HG02840 (cell line): ENCODE measurements around the gene PLIN5.

Experiments used
- ATAC-seq: cut with Tn5 transposase; IDR thresholded peaks from one replicate; pipeline ENCODE4 v1.9.1; 2021; ENCODE audit warnings: mild to moderate bottlenecking, moderate library complexity, moderate number of reproducible peaks; ENCODE audit not compliant: unreplicated experiment, low FRiP score

The PLIN5 gene

DNA sequence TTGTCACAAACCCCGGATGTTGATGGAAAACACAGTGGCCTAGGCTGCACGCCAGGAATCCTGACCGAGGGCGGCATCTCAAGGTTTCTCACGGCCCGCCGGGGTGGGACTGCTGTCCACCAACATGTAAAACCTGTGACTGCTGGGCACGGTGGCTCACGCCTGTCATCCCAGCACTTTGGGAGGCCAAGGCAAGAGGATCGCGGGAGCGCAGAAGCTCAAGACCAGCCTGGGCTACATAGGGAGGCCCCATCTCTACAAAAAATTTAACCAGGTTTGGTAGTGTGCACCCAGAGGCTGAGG is 27.9 kb downstream of the PLIN5 start:
- no peak for ATAC-seq

DNA sequence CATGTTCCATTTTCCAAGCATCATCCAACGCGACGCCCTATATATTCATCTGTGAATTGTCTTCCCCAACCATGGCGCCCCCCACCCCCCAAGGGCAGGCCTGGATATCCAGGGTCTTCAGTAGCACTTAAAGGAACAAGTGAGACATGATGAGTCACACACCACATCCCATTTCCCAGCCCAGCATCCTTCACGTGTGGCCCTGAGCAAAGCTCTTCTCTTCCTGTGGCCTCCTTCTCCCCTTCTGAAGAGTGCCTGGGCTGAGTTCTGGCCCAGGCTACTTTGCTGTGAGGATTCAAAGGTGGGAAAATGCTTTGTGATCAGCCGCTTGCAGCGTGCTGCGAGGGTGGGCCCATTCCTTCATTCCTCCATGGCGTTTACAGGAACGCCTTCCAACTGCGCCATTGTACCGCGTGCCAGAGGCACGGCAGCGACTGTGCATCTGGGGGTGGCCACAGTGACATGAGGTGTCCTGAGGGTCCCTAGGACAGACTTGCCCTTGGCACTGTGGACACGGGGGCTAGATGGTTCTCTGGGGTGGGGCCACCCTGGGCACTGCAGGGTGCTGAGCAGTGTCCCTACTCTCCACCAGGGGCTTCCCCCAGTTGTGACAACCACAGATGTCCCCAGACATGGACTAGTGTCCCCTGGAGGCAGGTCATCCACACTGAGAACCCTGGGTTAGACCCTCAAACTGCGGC is 28.4 kb downstream of the PLIN5 start:
- no peak for ATAC-seq

DNA sequence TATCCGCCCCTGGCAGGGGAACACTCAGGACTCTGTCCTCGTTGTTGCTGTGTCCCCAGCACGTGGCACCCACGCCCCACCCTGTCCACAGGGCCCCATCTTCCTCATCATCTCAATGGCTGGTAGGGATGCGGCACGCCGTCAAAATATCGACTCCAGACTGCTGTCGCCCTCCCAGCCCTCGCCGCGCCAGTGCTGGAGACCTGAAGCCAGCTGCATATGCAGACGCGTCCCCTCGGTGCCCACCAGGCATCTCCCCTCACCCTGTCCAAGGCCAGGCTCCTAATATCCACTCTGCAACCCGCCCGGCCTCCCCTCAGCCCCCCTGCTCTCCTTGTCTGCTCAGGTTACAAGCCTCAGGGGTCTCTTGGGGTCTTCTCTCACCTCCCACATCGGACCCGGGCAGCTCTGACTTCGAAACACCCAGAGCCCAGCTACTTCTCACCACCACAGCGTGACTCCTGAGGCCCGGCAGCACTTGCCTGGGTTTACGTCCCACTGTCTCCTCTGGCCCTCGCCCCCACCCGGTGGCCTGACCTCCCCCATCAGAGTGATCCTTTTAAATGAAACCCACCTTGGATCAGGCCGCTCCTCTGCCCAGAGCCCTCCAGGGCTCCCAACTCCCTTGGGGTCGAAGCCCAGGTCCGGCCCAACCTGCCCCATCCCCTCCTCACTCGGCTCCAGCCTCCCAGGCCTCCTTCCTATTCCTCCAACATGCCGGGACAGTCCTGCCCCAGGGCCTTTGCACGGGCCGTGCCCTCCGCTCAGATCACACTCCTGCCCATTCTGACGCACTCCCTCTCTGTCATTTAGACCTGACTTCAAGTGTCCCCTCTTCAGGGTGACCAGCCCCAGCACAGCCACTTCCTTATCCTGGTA is 29.2 kb downstream of the PLIN5 start:
- ATAC-seq, result no peak

DNA sequence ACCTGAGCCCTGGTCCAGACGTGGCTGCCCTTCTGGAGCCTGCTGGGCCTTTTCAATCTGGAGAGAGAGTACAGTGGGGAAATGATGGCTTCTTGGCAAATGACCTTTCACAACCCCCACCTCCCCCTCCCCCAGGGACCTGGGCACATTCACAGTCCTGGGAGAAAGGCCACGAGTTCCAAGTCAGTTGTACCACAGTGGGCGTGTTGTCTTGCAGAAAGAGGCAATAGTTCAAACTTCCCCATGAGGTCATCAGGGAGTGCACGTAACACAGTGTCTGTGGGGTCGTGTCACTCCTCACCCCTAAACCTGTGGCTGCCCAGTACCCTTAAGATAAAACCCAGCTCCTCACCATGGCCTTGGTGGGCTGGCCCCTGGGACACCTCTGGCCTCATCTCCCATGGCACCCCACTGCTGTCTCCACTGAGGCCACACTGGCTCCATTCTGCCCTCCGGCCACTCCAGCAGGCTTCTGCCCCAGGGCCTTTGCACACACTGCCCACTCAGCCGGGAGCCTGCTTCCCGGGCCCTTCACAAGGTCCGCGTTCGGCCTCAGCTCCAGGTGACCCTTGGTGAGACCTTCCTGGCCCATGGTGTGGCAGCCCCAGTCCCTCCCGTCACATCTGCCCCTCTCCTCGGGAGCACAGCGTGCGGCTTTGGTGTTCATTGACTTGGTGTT is 30.0 kb downstream of the PLIN5 start:
- no peak for ATAC-seq

DNA sequence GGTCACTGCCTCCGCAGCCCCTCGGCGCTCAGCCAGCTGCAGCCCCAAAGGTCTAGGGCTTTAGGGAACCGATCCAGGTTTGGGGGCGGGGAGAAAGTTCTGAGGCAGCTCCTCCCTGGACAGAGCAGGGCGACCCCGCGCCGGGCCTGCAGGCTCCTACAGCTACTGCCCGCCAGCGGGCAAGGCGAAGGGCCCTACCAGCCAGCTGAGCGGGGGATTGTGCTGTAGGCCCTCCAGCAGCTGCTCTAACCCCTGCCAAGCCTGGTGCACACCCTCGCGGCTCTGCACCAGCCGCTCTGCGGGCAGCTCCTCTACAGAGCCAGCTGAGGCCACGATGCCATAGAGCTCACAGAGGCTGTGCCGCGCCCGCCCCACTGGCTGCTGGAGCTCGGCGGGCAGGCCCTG is 30.7 kb downstream of the PLIN5 start:
- ATAC-seq, result no peak

DNA sequence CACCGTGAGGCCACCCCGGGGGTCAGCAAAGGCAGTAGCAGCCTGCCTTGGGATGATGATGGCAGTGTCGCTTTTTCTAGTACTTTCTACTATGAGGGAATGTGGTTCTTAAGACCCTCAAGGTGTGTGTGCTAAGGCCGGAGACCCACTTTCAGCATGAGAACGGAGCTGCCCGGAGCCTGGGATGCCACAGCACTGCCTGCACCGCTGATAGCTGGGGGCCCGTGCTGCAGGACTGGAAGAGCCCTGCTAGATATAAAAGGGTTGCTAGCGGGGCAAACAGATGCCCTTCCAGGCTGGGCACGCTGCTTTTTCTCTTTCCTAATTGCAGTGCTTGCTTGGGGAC is 31.2 kb downstream of the PLIN5 start:
- ATAC-seq, result no peak

DNA sequence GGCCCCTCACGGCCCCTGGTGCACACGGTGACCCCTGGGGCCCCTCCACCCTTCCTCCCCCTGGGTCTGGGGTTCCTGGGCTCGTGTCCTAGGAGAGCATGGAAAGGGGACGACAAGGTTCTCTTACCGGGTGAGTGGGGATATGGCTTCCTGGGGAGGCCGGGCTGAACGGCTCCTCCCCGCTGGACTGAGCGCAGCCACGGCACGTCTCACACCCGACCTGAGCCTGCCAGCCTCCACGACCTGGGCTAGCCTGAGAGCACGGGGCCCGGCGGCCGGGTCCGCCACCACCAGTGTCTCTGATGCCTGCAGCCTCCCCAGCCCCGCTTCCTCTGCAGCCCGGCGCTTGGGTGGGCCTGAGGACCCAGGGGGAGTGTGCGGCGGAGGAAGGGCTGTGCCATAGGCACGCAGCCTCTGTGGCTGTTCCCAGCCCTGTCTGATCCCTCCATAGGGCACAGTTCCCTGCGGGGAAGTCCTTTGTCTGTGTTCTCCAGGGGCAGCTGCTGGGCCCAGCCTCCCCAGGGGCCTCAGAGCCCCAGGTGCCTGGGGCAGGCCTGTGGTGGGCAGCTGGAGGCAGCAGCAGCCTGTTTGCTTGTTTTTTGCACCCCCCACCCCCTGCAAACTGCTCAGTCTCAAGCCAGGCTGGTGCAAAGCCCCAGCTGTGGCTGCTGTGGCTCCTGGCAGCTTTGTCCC is 31.7 kb downstream of the PLIN5 start:
- no peak for ATAC-seq

DNA sequence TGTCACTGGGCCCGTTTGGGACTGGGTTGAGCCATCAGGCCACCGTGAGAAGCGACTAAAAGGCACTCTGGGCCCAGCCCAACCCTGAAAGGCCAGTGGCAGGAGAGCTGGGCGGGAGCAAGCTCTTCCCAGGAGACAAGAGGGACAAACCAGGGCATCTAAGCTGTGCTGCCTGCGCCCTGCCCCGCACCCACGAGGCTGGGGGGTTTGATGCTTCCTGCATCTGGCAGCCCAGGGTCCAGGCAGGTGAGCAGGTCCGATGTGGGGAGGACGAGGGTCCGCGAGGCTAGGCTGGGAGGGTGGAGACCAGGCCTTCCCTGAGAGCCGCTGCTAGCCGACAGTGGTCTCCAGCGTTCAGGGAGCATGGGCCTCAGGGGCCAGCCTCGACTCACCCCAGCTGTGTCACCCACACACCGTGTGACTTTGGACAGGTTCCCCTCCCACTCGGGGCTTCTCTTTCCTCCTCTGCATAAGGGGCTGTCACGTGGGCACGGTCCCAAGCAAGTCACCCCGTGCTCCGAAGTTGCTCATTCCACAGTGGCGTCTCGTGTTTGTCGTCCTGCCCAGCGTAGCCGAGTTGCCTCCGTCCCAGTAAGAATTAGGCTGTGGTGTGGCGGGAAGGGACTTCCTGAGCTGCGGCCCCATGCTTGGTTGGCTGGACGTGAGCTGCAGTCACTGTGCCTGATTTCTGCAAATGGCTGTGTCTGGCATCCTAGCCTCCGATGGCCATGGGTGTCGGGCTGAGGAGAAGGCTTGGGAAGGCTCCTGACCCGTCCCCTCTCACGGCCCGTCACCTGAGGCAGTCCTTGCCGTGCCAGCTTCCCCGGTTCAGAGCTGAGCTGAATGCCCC is 32.5 kb downstream of the PLIN5 start:
- ATAC-seq, result no peak

DNA sequence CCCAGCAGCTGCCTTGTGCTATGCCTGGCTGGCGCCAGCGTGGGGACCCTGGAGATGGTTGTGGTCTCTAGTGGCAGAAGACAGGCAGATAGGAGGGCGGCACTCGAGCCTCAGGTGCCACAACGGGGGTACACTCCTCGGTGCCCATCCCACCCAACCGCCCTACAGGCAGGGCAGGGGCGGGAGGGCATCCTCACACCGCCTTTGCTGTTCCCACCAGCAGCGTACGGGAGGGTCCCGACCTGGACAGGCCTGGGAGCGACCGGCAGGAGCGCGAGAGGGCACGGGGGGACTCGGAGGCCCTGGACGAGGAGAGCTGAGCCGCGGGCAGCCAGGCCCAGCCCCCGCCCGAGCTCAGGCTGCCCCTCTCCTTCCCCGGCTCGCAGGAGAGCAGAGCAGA is 33.3 kb downstream of the PLIN5 start:
- no peak for ATAC-seq

DNA sequence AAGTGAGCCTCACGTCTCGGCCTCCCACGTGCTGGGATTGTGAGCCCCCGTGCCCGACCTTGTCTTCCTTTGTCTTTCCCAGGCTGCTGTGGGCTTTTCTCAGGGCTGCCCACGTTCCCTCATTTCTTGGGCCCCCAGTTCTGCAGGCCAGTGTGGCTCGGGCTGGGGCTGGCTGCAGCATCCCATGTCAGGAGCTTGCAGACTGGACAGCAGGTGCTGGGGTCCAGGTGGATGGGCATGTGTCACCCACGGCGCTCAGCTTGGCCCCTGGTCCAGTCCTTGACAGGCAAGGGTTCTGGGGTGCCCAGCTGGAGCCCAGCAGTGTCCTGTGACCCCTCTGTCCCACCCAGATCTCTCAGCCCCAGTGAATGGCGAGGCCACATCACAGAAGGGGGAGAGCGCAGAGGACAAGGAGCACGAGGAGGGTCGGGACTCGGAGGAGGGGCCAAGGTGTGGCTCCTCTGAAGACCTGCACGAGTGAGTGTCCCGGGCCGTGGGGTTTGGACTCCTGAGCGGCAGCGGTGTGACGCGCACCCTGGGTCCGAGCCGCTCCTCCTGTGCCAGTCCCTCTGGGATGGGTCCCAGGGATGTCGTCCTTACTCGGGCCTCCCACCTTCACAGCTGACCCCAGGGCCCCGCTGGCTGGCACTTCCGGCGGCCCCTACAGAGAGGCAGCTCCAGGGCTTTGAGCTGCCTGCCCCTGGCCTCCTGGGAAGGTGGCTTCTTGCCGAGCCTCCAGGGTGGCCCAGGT is 34.0 kb downstream of the PLIN5 start:
- ATAC-seq, result no peak

DNA sequence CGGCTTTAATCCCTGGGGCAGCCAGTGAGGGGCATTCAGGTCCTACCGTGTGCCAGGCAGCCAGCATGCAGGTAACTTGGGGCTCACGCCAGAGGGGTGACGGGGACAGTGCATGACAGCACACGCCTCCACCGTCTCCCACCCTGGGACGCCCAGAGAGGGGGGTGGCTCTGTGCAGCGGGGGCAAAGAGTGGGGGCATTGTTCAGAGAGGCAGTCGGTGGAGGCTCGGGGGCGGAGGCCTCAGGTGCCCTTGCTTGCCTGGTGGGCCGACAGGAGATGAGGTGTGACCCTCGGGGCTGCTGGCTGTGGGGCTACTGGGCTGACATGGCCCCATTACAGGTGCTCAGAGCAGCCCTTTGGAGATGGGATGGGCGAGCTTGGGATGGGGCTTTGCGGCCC is 35.2 kb downstream of the PLIN5 start:
- ATAC-seq, result no peak

DNA sequence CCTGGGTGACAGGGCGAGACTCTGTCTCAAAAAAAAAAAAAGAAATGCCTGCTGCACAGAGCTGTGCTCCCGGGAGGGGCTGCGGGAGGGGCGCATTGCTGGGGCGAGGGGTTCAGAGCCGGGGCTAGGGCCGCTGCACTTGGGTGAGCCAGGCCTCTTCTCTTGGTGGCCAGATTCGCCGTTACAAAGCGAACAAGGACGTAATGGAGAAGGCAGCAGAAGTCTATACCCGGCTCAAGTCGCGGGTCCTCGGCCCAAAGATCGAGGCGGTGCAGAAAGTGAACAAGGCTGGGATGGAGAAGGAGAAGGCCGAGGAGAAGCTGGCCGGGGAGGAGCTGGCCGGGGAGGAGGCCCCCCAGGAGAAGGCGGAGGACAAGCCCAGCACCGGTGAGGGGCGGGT is 35.7 kb downstream of the PLIN5 start:
- ATAC-seq, result no peak

DNA sequence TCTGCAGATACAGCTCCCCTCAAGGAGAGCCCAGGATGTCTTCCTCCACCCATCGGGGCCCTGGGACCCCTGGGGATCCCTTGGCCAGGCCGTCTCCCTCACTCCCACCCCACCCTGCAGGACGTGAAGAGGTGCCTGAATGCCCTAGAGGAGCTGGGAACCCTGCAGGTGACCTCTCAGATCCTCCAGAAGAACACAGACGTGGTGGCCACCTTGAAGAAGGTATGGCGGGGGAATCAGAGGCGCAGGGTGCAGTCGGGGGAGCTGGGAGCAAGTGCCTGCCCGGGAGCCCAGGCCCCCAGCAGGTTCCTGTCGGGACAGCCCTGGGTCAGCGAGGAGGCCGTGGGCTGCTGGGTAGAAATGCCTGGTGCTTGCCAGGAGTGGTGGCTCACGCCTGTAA is 36.3 kb downstream of the PLIN5 start:
- no peak for ATAC-seq

DNA sequence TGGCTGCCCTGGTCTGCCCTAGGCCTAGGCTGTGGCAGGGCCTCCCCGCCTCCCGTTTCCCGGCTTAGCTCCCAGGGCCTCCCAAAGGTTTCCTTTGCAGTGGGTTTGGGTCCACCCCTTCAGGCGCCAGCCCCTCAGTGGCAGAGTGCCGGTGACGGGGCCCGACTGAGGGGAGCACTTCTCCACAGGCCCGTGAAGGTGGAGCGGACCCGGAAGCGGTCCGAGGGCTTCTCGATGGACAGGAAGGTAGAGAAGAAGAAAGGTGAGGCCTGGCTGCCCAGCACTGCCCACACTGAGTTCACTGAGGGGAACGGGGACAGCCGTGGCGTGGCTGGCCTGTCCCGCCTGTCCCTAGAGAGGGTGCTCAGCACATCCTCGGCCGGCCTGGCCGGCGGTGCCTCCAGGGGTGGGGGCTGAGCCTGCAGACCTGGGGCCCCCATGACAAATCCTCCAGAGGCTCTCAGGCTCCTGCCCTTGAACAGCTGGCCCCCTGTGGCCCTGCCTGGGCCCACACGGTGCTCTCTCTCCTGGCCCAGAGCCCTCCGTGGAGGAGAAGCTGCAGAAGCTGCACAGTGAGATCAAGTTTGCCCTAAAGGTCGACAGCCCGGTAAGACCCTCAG is 37.1 kb downstream of the PLIN5 start:
- no peak for ATAC-seq

DNA sequence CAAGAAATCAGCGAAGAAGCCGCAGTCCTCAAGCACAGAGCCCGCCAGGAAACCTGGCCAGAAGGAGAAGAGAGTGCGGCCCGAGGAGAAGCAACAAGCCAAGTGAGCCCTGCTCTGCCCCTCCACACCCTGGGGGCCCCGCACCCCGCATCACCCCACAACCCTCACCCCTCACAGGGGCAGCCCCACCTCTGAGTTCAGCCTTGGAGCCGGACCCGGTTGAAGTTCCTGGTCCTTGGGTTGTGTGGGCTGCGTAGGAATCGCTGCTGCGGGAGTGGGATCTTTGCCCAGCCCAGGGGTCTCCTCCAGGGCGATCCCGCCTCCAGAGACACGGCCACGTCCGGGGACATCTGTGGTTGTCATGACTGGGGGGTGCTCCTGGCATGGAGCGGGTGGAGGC is 38.7 kb downstream of the PLIN5 start:
- ATAC-seq, result no peak

DNA sequence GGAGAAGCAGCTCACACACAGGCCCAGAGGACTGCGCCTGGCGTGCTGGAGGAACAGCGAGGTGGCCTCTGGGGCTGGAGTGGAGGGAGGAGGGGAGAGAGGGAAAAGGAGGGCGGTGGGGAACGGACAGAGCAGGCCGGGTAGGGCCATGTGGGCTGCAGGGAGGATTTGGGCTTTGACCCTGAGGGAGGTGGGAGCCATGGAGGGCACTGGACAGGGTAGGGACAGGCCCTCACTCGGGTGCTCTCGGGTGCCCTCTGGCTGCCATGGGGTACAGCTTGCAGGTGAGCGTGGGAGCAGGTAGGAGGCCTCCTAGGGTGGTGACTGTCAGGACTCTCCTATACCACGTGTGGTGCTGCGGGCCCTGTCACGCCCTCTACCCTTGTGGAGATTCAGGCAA is 39.6 kb downstream of the PLIN5 start:
- no peak for ATAC-seq

DNA sequence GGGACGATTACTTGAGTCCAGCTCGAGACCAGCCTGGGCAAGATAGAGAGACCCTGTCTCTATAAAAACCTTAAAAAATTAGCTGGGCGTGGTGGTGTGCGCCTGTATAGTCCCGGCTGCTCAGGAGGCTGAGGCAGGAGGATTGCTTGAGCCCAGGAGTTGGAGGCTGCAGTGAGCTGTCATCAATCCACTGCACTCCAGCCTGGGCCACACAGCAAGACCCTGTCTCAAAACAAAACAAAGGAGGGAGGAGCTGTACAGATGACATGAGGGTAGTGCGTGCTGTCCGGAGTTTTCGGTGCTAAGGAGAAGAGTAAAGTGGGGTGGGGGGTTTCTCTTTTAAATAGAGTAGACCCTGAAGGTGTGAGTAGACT is 40.3 kb downstream of the PLIN5 start:
- ATAC-seq, result no peak

DNA sequence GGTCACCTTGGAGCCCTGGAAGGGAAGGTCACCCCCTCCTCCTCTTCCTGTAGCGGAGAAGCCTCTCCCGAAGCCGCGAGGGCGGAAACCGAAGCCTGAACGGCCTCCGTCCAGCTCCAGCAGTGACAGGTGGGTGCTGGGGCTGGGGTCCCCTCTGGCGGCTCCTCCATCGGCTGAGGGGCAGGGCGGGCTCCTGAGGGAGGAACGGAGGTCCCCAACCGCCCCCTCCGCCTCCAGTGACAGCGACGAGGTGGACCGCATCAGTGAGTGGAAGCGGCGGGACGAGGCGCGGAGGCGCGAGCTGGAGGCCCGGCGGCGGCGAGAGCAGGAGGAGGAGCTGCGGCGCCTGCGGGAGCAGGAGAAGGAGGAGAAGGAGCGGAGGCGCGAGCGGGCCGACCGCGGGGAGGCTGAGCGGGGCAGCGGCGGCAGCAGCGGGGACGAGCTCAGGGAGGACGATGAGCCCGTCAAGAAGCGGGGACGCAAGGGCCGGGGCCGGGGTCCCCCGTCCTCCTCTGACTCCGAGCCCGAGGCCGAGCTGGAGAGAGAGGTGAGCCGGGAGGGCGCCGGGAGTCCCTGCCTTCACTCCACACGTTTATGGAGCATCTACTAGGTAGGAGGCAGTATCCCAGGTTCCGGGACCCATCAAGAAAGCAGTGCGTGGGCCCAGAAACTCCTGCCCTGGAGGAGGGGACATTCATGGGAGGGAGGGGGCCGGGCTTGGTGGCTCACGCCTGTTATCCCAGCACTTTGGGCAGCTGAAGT is 40.9 kb downstream of the PLIN5 start:
- no peak for ATAC-seq
